NT2/D1 (cell line): ENCODE measurements around the gene PCDHA4.
"Not testable (repeated sequence)": the region's sequence is repeated elsewhere in the genome, so short reads cannot be mapped to it uniquely, and the experiment has no call there.

Experiments
- DNase-seq: peaks from one replicate; pipeline ENCODE4 v3.0.0-alpha.2; 2011; ENCODE audit warnings: low read depth, low spot score
- H3K27me3 ChIP-seq: 2 replicates; pipeline ENCODE4 v1.6.0; 2011; ENCODE audit warnings: mild to moderate bottlenecking; ENCODE audit not compliant: insufficient read length, insufficient read depth
- H3K36me3 ChIP-seq: 2 replicates; pipeline ENCODE4 v1.6.1; 2011; ENCODE audit warnings: mild to moderate bottlenecking, low read length, mixed read lengths; ENCODE audit not compliant: insufficient read depth, insufficient read length
- H3K4me1 ChIP-seq: 2 replicates; pipeline ENCODE4 v1.5.1; 2011; ENCODE audit not compliant: insufficient read depth, insufficient read length
- H3K4me3 ChIP-seq: 2 replicates; pipeline ENCODE4 v1.5.1; 2011; ENCODE audit warnings: low read depth; ENCODE audit not compliant: insufficient read length
- H3K9ac ChIP-seq: 2 replicates; pipeline ENCODE4 v1.6.0; 2011; ENCODE audit warnings: low read depth; ENCODE audit not compliant: insufficient read length
- H3K9me3 ChIP-seq: 2 replicates; pipeline ENCODE4 v1.5.1; 2011; ENCODE audit warnings: mild to moderate bottlenecking, low read length; ENCODE audit not compliant: insufficient read depth
- SUZ12 ChIP-seq: IDR thresholded peaks from 2 replicates; pipeline ENCODE4 v1.6.1; 2011; ENCODE audit not compliant: insufficient read length, insufficient read depth; ENCODE audit errors: extremely low read depth
- YY1 ChIP-seq: IDR thresholded peaks from 2 replicates; pipeline ENCODE4 v1.6.1; 2011; ENCODE audit not compliant: insufficient read length, insufficient read depth
- ZNF274 ChIP-seq: IDR thresholded peaks from 2 replicates; pipeline ENCODE4 v1.6.1; 2011; ENCODE audit warnings: mild to moderate bottlenecking, low read depth, low read length

Gene PCDHA4

DNA sequence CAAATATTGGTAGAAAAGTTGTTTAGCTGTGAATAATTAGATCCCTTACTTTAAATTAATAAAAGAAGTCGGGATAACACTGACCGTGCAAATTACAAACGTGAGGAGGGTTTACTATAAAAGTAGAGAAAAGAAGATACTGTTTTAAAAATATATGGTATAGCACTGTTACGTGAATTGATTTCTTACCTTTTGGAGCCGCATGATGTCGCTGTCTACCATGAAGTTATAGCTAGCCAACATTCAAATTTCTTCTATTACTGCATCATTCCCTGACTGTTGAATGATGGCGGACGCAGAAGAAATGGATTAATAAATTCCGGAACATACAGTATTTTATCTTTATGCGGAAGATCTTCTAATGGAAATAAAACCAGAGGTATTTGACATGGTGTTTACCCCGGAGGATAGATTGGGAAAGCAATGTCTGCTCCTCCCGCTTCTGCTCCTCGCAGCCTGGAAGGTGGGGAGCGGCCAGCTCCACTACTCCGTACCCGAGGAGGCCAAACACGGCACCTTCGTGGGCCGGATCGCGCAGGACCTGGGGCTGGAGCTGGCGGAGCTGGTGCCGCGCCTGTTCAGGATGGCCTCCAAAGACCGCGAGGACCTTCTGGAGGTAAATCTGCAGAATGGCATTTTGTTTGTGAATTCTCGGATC lies 21.0 kb downstream of the PCDHA4 start, which contains the start of gene PCDHA6:
TSS of gene PCDHA6 (plus strand) at position 257 of the 658 bp plus-strand sequence. CDS start at position 389, 132 bp downstream.
- no peaks in the 10 kb centered on the region for H3K4me1 ChIP-seq
- H3K27me3 ChIP-seq = no peaks in the 10 kb centered on the region
- H3K4me3 ChIP-seq = no peak within 1 kb of the TSS
- no peak within 1 kb of the TSS for H3K9ac ChIP-seq
- TF ChIP-seq YY1 (no peak), SUZ12 (no peak), ZNF274 (no peak)
- no peak for DNase-seq
- H3K9me3 ChIP-seq = no peaks in the 10 kb centered on the region
- no peaks in the 10 kb centered on the region for H3K36me3 ChIP-seq

DNA sequence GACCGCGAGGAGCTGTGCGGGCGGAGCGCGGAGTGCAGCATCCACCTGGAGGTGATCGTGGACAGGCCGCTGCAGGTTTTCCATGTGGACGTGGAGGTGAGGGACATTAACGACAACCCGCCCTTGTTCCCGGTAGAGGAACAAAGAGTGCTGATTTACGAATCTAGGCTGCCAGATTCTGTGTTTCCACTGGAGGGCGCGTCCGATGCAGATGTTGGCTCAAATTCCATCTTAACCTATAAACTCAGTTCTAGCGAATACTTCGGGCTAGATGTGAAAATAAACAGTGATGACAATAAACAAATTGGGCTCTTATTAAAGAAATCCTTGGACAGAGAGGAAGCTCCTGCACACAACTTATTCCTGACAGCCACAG lies 21.5 kb downstream of the PCDHA4 start:
- no peak for DNase-seq
- Histone ChIP-seq H3K4me1 (no peaks in the 10 kb centered on the region), H3K9ac (no peak overlapping the region), H3K36me3 (no peaks in the 10 kb centered on the region), H3K4me3 (no peak overlapping the region), H3K27me3 (no peaks in the 10 kb centered on the region), H3K9me3 (no peaks in the 10 kb centered on the region)
- TF ChIP-seq ZNF274 = no peak
- no peak for TF ChIP-seq SUZ12
- TF ChIP-seq YY1 = no peak

DNA sequence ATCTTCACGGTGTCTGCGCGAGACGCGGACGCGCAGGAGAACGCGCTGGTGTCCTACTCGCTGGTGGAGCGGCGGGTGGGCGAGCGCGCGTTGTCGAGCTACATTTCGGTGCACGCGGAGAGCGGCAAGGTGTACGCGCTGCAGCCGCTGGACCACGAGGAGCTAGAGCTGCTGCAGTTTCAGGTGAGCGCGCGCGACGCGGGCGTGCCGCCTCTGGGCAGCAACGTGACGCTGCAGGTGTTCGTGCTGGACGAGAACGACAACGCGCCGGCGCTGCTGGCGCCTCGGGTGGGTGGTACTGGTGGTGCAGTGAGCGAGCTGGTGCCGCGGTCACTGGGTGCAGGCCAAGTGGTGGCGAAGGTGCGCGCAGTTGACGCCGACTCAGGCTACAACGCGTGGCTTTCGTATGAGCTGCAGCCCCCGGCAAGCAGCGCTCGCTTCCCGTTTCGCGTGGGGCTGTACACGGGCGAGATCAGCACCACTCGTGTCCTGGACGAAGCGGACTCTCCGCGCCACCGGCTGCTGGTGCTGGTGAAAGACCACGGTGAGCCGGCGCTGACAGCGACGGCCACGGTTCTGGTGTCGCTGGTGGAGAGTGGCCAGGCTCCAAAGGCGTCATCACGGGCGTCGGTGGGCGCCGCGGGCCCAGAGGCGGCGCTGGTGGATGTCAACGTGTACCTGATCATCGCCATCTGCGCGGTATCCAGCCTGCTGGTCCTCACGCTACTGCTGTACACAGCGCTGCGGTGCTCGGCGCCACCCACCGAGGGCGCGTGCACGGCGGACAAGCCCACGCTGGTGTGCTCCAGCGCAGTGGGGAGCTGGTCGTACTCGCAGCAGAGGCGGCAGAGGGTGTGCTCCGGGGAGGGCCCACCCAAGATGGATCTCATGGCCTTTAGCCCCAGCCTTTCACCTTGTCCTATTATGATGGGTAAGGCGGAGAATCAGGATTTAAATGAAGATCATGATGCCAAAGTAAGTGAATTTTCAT lies 22.9 kb downstream of the PCDHA4 start:
- not testable (repeated sequence) for H3K4me1 ChIP-seq, H3K4me3 ChIP-seq, H3K9me3 ChIP-seq, H3K36me3 ChIP-seq, DNase-seq, H3K9ac ChIP-seq, H3K27me3 ChIP-seq

DNA sequence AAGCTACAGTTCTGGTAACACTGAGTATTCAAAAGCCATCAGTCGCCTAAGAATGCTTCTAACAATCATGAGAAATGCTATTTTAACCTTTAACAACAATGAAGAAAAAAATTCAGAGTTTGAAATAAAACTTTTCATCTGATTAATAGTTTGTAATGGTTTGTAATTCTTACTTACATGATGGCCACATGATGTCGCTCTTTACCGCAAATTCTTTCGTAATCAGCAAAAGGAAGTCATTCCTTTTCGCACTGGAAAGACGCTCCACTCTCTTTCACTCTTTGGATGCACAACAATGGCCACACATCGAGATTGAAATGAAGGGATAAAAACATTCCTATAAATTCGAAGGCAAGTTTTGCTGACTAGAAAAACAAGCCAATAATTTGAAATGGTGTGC lies 27.1 kb downstream of the PCDHA4 start, which contains the start of gene PCDHA7:
TSS of gene PCDHA7 (plus strand) at position 277 of the 400 bp plus-strand sequence. CDS start at position 392, 115 bp downstream.
- TF ChIP-seq YY1 = no peak
- TF ChIP-seq SUZ12 = no peak
- no peak for TF ChIP-seq ZNF274
- DNase-seq = no peak
- no peaks in the 10 kb centered on the region for H3K36me3 ChIP-seq

DNA sequence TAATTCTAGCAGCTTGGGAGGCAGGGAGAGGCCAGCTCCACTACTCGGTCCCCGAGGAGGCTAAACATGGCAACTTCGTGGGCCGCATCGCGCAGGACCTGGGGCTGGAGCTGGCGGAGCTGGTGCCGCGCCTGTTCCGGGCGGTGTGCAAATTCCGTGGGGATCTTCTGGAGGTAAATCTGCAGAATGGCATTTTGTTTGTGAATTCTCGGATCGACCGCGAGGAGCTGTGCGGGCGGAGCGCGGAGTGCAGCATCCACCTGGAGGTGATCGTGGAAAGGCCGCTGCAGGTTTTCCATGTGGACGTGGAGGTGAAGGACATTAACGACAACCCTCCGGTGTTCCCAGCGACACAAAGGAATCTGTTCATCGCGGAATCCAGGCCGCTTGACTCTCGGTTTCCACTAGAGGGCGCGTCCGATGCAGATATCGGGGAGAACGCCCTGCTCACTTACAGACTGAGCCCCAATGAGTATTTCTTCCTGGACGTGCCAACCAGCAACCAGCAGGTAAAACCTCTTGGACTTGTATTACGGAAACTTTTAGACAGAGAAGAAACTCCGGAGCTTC lies 27.7 kb downstream of the PCDHA4 start:
- H3K4me1 ChIP-seq, H3K27me3 ChIP-seq: not testable (repeated sequence)
- peak overlapping the region; percentile 43 for H3K4me3 ChIP-seq

More for the DNA sequence above, 27.1 kb downstream of the PCDHA4 start, which contains the start of gene PCDHA7:
- H3K27me3 ChIP-seq = no peaks in the 10 kb centered on the region
- peak within 1 kb of the TSS; percentile 51 for H3K9ac ChIP-seq
- H3K4me1 ChIP-seq = no peaks in the 10 kb centered on the region
- peak within 1 kb of the TSS; percentile 43 for H3K4me3 ChIP-seq
- H3K9me3 ChIP-seq = peaks cover 3% of the 10 kb centered on the region; the same call in 1 of the 2 replicates

DNA sequence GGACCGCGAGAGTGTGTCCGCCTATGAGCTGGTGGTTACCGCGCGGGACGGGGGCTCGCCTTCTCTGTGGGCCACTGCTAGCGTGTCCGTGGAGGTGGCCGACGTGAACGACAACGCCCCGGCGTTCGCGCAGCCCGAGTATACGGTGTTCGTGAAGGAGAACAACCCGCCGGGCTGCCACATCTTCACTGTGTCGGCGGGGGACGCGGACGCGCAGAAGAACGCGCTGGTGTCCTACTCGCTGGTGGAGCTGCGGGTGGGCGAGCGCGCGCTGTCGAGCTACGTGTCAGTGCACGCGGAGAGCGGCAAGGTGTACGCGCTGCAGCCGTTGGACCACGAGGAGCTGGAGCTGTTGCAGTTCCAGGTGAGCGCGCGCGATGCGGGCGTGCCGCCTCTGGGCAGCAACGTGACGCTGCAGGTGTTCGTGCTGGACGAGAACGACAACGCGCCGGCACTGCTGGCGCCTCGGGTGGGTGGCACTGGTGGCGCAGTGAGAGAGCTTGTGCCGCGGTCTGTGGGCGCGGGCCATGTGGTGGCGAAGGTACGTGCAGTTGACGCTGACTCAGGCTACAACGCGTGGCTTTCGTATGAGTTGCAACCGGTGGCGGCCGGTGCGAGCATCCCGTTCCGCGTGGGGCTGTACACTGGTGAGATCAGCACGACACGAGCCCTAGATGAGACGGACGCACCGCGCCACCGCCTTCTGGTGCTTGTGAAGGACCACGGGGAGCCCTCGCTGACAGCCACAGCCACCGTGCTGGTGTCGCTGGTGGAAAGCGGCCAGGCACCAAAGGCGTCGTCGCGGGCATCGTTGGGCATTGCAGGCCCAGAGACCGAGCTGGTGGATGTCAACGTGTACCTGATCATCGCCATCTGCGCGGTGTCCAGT lies 29.0 kb downstream of the PCDHA4 start:
- Histone ChIP-seq H3K9me3 (peaks cover 3% of the 10 kb centered on the region; the same call in 1 of the 2 replicates), H3K9ac (no peak overlapping the region), H3K27me3 (no peaks in the 10 kb centered on the region), H3K4me1 (no peaks in the 10 kb centered on the region), H3K4me3 (no peak overlapping the region), H3K36me3 (no peaks in the 10 kb centered on the region)
- DNase-seq = no peak
- TF ChIP-seq SUZ12 (no peak), ZNF274 (no peak), YY1 (no peak)

More for the DNA sequence above, 27.7 kb downstream of the PCDHA4 start:
- H3K36me3 ChIP-seq, DNase-seq, H3K9me3 ChIP-seq, H3K9ac ChIP-seq: not testable (repeated sequence)
